ENCODE results near the gene ERCC1.

ERCC1 gene

DNA sequence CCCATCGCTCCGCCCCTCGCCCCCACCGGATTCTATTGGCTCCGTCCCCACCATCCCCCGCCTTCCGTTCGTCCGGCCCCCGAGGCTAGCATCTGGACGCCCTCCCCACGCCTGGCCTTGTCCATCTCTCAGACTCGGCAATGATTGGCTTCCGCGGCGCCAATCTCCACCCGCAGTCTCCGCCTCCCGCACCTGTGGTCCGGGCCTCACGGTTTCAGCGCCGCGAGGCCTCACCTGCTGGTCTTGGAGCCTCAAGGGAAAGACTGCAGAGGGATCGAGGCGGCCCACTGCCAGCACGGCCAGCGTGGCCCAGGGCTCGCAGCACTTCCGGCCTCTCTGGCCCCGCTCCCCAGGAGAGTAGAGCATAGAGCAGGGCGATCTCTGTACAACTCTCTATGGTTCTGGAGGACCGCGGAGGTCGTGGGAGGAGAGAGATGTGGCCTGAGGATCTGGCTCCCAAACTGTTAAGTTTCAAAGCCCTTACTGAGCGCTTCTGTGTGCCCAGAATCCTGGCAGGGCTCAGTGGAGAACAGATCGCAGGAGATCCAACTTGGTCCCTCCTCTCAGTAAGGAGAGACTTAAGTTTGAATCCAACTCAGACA, at the start of gene ERCC1:
TSS of gene ERCC1 (minus strand) at position 329 of the 602 bp plus-strand sequence. CDS start 543 bp downstream, outside the sequence.
- peak; percentile 92 for DNase-seq (ENCODE audit: low spot score)

DNA sequence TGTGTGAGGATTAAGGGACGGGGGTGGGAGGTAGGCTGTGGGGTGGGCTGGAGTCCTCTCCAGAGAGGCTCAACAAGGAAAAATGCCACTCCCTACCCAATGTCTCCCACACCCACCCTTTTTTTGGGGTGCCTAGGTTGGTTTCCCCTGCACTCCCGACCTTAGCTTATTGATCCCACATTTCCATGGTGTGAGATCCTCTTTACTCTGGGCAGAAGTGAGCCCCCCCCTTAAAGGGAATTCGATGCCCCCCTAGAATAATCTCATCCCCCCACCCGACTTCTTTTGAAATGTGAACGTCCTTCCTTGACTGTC, 49.6 kb upstream of the ERCC1 start:
- no peak for DNase-seq (ENCODE audit: low spot score)

DNA sequence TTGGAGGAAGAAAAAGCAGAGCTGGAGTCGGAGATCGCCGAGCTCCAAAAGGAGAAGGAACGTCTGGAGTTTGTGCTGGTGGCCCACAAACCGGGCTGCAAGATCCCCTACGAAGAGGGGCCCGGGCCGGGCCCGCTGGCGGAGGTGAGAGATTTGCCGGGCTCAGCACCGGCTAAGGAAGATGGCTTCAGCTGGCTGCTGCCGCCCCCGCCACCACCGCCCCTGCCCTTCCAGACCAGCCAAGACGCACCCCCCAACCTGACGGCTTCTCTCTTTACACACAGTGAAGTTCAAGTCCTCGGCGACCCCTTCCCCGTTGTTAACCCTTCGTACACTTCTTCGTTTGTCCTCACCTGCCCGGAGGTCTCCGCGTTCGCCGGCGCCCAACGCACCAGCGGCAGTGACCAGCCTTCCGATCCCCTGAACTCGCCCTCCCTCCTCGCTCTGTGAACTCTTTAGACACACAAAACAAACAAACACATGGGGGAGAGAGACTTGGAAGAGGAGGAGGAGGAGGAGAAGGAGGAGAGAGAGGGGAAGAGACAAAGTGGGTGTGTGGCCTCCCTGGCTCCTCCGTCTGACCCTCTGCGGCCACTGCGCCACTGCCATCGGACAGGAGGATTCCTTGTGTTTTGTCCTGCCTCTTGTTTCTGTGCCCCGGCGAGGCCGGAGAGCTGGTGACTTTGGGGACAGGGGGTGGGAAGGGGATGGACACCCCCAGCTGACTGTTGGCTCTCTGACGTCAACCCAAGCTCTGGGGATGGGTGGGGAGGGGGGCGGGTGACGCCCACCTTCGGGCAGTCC, 49.0 kb upstream of the ERCC1 start:
- DNase-seq (ENCODE audit: low spot score), result no peak

- no peak for DNase-seq (ENCODE audit: low spot score)
Observed at GRCh38 chr19:45471931-45472562, 48.3 kb upstream of the ERCC1 start.

DNA sequence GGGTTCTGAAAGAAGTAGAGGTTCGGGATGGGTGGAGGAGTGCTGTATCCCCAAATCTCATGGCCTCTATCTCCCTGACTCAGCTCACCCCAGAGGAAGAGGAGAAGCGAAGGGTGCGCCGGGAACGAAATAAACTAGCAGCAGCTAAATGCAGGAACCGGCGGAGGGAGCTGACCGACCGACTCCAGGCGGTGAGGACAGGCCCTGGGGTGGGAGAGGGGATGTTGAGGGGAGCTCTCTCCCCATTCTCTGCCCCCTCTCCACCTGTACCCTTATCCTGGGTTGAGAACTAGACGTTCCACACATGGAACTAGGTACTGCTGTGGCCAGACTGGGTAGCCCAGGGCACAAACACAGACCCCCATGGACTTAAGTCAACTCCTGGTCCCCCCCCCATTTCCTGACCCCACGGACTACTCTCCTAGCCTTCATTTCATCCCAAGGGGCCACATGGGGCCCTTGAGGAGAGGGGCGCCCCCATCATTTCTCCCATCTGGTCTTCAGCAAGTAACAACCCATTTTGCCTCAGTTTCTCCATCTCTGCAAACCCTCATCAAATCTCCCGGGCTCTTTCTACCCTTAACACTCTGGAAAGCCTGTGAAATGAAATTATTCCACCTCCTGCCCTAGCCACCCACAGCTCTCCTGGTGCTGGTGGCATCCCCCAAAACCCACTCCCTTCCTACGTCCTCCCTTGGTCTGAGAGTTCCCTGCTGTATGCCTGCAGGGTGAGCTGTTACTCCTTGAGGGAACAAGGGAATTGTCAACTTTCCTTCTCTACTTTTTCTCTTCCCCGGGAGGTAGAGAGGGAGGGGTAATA, 47.6 kb upstream of the ERCC1 start:
- no peak for DNase-seq (ENCODE audit: low spot score)

- no peak for DNase-seq (ENCODE audit: low spot score)
Observed at GRCh38 chr19:45470762-45471081, 47.0 kb upstream of the ERCC1 start.

- DNase-seq (ENCODE audit: low spot score), result no peak
Observed at GRCh38 chr19:45469945-45470761, 46.4 kb upstream of the ERCC1 start.

GRCh38 chr19:45469132-45469944, 45.6 kb upstream of the ERCC1 start:
- DNase-seq (ENCODE audit: low spot score), result peak; percentile 95

DNA sequence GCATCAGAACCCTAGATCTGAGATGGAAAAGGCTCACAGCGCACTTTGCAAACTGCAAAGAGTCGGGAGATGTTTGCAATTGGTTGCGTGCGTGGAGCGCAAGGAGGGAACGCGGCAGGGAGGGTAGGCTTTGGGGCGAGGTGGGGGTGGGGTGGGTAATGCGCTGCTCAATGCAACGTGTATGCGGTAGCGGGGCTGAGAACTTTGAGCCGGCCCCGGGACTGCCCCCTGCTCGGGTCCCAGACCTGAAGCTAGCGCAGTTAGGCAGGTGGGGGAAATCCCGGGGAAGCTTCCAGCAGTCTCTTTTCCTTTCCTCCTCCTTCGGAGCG, 45.0 kb upstream of the ERCC1 start:
- no peak for DNase-seq (ENCODE audit: low spot score)

GRCh38 chr19:45468159-45468651, 44.5 kb upstream of the ERCC1 start:
- no peak for DNase-seq (ENCODE audit: low spot score)

- peak; percentile 98 for DNase-seq (ENCODE audit: low spot score)
Observed at GRCh38 chr19:45467456-45468158, 43.9 kb upstream of the ERCC1 start, which contains the start of gene FOSB. TSS of gene FOSB (plus strand) at chr19:45467996. CDS start at chr19:45468587, 591 bp downstream.

DNA sequence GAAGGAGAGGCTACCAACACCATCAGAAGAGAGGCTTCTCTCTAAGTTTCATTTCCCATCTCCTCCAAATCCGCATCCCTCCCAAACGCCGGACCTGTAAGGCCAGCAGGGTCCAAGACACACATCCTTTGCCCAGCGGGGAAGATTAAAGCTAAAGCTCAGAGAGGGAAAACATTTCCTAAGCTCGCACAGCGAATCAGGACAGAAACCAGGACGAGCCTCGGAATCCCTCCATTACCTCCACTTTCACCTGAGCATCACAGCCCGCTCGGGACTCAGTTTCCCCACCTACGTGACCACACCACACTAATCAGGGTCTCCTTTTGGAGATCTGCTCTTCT, 43.4 kb upstream of the ERCC1 start:
- DNase-seq (ENCODE audit: low spot score), result no peak

DNA sequence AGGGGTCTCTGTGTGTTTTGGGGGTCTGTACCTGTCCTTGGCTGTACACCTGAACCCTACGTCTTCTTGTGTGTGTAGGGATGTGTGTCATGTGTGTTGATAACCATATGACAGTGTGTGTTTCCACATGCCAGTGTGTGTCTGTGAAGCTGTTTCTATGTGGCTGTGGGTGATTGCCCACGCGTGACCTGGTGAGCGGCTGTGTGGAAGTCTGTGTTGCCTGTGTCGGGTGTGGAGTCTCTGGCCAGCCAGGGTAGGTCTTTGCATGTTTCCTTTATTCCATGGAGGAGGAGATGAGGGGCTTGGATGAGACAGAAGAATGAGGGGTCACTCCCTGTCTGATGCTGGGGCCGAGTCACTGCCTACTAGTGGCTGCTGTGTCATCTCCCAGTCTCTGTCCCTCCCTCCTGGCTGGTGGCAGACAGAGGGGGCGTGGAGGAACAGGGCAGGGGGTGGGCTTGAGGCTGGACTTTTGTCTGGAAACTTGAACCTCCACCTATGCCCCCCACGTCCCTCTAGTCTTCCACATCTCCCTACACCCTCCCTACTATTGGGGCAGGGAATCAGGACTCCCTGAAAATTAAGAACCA, 41.2 kb upstream of the ERCC1 start:
- DNase-seq (ENCODE audit: low spot score), result no peak

DNA sequence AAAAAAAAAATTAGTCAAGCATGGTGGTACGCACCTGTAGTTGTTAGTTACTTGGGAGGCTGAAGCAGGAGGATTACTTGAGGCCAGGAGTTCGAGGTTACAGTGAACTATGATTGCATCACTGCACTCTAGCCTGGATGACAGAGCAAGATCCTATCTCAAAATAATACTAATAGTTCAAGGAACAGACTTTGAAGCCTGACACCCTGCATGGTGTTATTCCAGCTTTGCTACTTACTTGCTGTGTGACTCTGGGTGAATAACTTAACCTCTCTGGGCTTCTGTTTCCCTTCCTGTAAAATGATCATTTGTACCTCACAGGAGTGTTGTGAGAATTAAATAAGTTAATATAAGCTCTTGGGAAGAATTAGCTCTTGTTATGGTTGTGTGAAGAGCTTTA, 40.6 kb upstream of the ERCC1 start:
- no peak for DNase-seq (ENCODE audit: low spot score)

DNA sequence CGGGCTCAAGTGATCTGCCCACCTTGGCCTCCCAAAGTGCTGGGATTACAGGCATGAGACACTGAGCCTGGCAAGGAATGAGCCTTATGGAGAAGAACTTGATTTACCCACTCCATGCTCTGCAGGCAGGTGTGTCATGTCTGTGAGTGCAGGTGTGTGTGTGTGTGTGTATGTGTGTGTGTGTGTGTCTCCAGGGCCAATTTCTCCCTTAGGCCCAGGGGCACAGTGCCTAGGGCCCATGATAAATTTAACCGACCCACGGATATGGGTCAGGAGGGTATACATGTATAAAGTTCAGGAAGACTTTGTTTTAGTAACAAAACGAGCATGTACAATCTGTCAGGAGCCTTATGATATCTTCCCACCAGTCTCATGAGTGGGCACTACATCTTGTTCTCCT, 39.5 kb upstream of the ERCC1 start:
- DNase-seq (ENCODE audit: low spot score), result no peak

DNA sequence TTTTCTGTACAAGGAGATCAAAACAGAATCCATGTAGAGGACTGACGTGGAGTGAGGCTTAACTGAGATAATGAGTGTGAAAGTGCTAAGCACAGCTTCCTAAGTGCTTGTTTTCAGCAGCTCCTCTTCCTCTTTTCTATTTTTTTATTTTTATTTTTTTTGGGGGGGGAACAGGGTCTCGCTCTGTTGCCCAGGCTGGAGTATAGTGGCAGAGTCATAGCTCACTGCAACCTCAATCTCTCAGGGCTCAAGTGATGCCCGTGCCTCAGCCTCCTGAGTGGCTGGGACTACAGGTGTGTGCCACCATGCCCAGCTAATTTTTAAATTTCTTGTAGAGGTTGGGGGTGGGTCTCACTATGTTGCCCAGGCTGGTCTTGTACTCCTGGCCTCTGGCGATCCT, 38.5 kb upstream of the ERCC1 start:
- DNase-seq (ENCODE audit: low spot score), result no peak

DNA sequence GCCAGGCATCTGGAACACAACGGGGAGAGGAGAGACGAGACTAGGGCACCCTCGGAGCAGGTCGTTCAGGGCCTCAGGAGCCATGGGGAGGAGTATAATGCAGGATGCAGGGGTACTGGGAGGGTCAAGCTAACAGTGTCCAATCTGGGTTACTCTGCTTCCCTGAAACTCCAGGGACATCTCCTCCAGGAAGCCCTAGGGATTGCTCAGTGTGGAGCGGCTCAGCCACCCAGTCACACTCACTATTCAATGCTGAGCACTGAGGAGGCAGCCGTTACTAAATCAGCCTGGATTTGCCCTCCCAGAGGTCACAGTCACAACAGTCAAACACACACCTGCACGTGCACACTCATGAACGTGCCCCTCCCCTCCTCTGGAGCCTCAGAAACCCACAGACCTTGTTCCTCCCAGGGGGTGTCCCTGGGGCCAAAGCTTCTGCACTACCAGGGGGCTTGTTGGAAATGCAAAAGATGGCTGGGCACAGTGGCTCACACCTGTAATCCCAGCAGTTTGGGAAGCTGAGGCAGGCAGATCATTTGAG, 37.2 kb upstream of the ERCC1 start:
- DNase-seq (ENCODE audit: low spot score), result no peak

DNA sequence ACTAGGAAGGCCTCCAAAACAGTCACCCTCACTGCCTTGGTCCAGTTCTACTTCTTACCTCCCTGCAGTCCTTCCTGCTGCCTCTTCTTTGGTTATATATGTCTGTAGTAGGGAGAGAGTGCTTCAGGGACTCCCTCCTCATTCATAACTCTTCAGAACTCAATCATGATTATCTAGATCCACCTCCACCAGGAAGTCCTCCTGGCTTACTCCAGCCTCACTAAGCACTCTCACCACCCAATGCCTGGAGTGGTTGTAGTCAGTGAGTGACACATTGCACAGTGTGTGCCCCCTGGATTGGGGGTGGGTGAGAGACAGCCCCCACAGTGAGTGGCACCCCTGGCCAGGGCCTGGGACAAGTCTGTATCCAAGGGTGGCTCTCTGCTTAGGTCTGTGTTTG, 34.1 kb upstream of the ERCC1 start:
- peak; percentile 47 for DNase-seq (ENCODE audit: low spot score)

GRCh38 chr19:45456500-45456815, 32.7 kb upstream of the ERCC1 start:
- no peak for DNase-seq (ENCODE audit: low spot score)

Data from left forelimb (tissue), 1 donor.